Activated CD4-positive, alpha-beta T cell treated with anti-CD3 and anti-CD28 coated beads, Interleukin-2, amount 10 ng/mL, durations not matched to agents 24 days and 14 days (primary cell): ENCODE results near the gene HRH3. TPM values are rescaled to one million over a fixed set of nuclear protein-coding genes. Genes with fewer than 3 reads are reported as not detected.

ENCODE experiments used
- DNase-seq: peaks from one replicate; pipeline ENCODE4 v3.0.0; 2022
- H3K27ac Mint-ChIP-seq: one replicate; pipeline ENCODE4 v1.8.0; 2022; ENCODE audit warnings: mild to moderate bottlenecking, mixed read lengths
- H3K27me3 Mint-ChIP-seq: one replicate; pipeline ENCODE4 v1.8.0; 2022; ENCODE audit warnings: mixed read lengths
- H3K36me3 Mint-ChIP-seq: one replicate; pipeline ENCODE4 v1.8.0; 2022; ENCODE audit warnings: low read depth, mild to moderate bottlenecking, mixed read lengths
- H3K4me1 Mint-ChIP-seq: one replicate; pipeline ENCODE4 v1.8.0; 2021; ENCODE audit warnings: mixed read lengths
- H3K4me3 Mint-ChIP-seq: one replicate; pipeline ENCODE4 v1.8.0; 2022; ENCODE audit warnings: mild to moderate bottlenecking, moderate library complexity, mixed read lengths
- H3K9me3 Mint-ChIP-seq: one replicate; pipeline ENCODE4 v1.8.0; 2021; ENCODE audit warnings: mixed read lengths
- intact Hi-C: fragments of 100-400 bp; cut with micrococcal nuclease; formaldehyde crosslinking; loops from one replicate; pipeline ENCODE4 v1.15.1; 2023
- total RNA-seq: library from RNA; stranded (reverse); gene quantifications from 2 replicates; pipeline ENCODE4 v1.2.3, GENCODE V29; 2022

The HRH3 gene
- total RNA-seq, 1 donor from 2014 or later, result not detected

- Mint-ChIP-seq H3K27me3 (no peaks in the 10 kb centered on the region), H3K27ac (no peak overlapping the region), H3K4me1 (no peaks in the 10 kb centered on the region), H3K9me3 (no peaks in the 10 kb centered on the region), H3K36me3 (peaks cover 47% of the 10 kb centered on the region), H3K4me3 (no peak overlapping the region)
- no peak for DNase-seq
- intact Hi-C loops, result no loop called here
Observed at GRCh38 chr20:62198496-62198895, 21.6 kb downstream of the HRH3 start.

GRCh38 chr20:62197801-62198200 is 22.3 kb downstream of the HRH3 start:
- Mint-ChIP-seq H3K27ac (no peak overlapping the region), H3K4me3 (no peak overlapping the region), H3K4me1 (no peaks in the 10 kb centered on the region), H3K9me3 (no peaks in the 10 kb centered on the region), H3K36me3 (peaks cover 46% of the 10 kb centered on the region), H3K27me3 (no peaks in the 10 kb centered on the region)
- intact Hi-C loops, result no loop called here
- no peak for DNase-seq

- intact Hi-C loops, result no loop called here
- H3K4me1 Mint-ChIP-seq, result no peaks in the 10 kb centered on the region
- no peaks in the 10 kb centered on the region for H3K9me3 Mint-ChIP-seq
- H3K27ac Mint-ChIP-seq, result no peak overlapping the region
- peaks cover 46% of the 10 kb centered on the region for H3K36me3 Mint-ChIP-seq
- H3K27me3 Mint-ChIP-seq, result no peaks in the 10 kb centered on the region
- no peak overlapping the region for H3K4me3 Mint-ChIP-seq
- DNase-seq, result no peak
Observed at GRCh38 chr20:62197311-62197710, 22.8 kb downstream of the HRH3 start.

GRCh38 chr20:62196286-62196685 is 23.8 kb downstream of the HRH3 start:
- Mint-ChIP-seq H3K27ac (no peak overlapping the region), H3K4me3 (no peak overlapping the region), H3K9me3 (no peaks in the 10 kb centered on the region), H3K27me3 (no peaks in the 10 kb centered on the region), H3K4me1 (no peaks in the 10 kb centered on the region), H3K36me3 (peaks cover 45% of the 10 kb centered on the region)
- intact Hi-C loops, result no loop called here
- DNase-seq, result no peak

GRCh38 chr20:62195736-62196135 is 24.3 kb downstream of the HRH3 start:
- no peak overlapping the region for H3K27ac Mint-ChIP-seq
- no peaks in the 10 kb centered on the region for H3K4me1 Mint-ChIP-seq
- intact Hi-C loops, result no loop called here
- no peak for DNase-seq
- H3K36me3 Mint-ChIP-seq, result peaks cover 43% of the 10 kb centered on the region
- H3K9me3 Mint-ChIP-seq, result no peaks in the 10 kb centered on the region
- H3K4me3 Mint-ChIP-seq, result no peak overlapping the region
- H3K27me3 Mint-ChIP-seq, result no peaks in the 10 kb centered on the region

GRCh38 chr20:62195075-62195405 is 25.0 kb downstream of the HRH3 start:
- Mint-ChIP-seq H3K4me1 (no peaks in the 10 kb centered on the region), H3K36me3 (peaks cover 36% of the 10 kb centered on the region), H3K4me3 (no peak overlapping the region), H3K9me3 (no peaks in the 10 kb centered on the region), H3K27me3 (no peaks in the 10 kb centered on the region), H3K27ac (no peak overlapping the region)
- intact Hi-C loops, result no loop called here
- DNase-seq, result no peak

GRCh38 chr20:62193079-62194025 is 26.7 kb downstream of the HRH3 start:
- H3K9me3 Mint-ChIP-seq, result no peaks in the 10 kb centered on the region
- no peaks in the 10 kb centered on the region for H3K27me3 Mint-ChIP-seq
- intact Hi-C loops, result no loop called here
- no peaks in the 10 kb centered on the region for H3K4me1 Mint-ChIP-seq
- peaks cover 26% of the 10 kb centered on the region for H3K36me3 Mint-ChIP-seq
- no peak for DNase-seq
- H3K4me3 Mint-ChIP-seq, result no peak overlapping the region
- no peak overlapping the region for H3K27ac Mint-ChIP-seq

- H3K27me3 Mint-ChIP-seq, result no peaks in the 10 kb centered on the region
- H3K9me3 Mint-ChIP-seq, result no peaks in the 10 kb centered on the region
- no peaks in the 10 kb centered on the region for H3K4me1 Mint-ChIP-seq
- H3K36me3 Mint-ChIP-seq, result peaks cover 21% of the 10 kb centered on the region
- intact Hi-C loops, result no loop called here
- no peak overlapping the region for H3K27ac Mint-ChIP-seq
- no peak for DNase-seq
- H3K4me3 Mint-ChIP-seq, result no peak overlapping the region
Observed at GRCh38 chr20:62192635-62193034, 27.4 kb downstream of the HRH3 start.

- no peak for DNase-seq
- intact Hi-C loops, result no loop called here
- Mint-ChIP-seq H3K4me1 (peaks cover 2% of the 10 kb centered on the region), H3K9me3 (no peaks in the 10 kb centered on the region), H3K27me3 (no peaks in the 10 kb centered on the region), H3K27ac (no peak overlapping the region), H3K4me3 (no peak overlapping the region), H3K36me3 (peaks cover 19% of the 10 kb centered on the region)
Observed at GRCh38 chr20:62191781-62192559, 28.1 kb downstream of the HRH3 start.

- Mint-ChIP-seq H3K27ac (no peak overlapping the region), H3K4me3 (no peak overlapping the region), H3K9me3 (no peaks in the 10 kb centered on the region), H3K27me3 (no peaks in the 10 kb centered on the region), H3K4me1 (peaks cover 7% of the 10 kb centered on the region), H3K36me3 (peaks cover 17% of the 10 kb centered on the region)
- intact Hi-C loops, result no loop called here
- DNase-seq, result no peak
Observed at GRCh38 chr20:62190639-62191411, 29.3 kb downstream of the HRH3 start.

GRCh38 chr20:62186887-62187866 is 32.9 kb downstream of the HRH3 start:
- intact Hi-C loops, result no loop called here
- Mint-ChIP-seq H3K36me3 (peaks cover 11% of the 10 kb centered on the region), H3K27me3 (no peaks in the 10 kb centered on the region)

GRCh38 chr20:62186096-62186426 is 34.0 kb downstream of the HRH3 start:
- Mint-ChIP-seq H3K4me1 (peaks cover 25% of the 10 kb centered on the region), H3K4me3 (no peak overlapping the region), H3K27me3 (no peaks in the 10 kb centered on the region), H3K9me3 (no peaks in the 10 kb centered on the region), H3K27ac (no peak overlapping the region), H3K36me3 (peaks cover 10% of the 10 kb centered on the region)
- no peak for DNase-seq
- intact Hi-C loops, result no loop called here

More at GRCh38 chr20:62186887-62187866, 32.9 kb downstream of the HRH3 start:
- no peak for DNase-seq
- Mint-ChIP-seq H3K27ac (no peak overlapping the region), H3K4me3 (no peak overlapping the region), H3K9me3 (no peaks in the 10 kb centered on the region), H3K4me1 (peaks cover 19% of the 10 kb centered on the region)
